K562 treated with DMSO at 1 percent for 4 hours (cell line): ENCODE results near the gene KIAA0408. TPM values are rescaled to one million over a fixed set of nuclear protein-coding genes. Genes with fewer than 3 reads are reported as not detected.

ENCODE experiments used
- total RNA-seq: library from RNA; unstranded; fragments of 300-600 nt; gene quantifications from 2 replicates; pipeline ENCODE4 v1.2.3, GENCODE V29; 2022; ENCODE audit not compliant: insufficient read depth

KIAA0408 gene
- total RNA-seq, result not detected in 2 replicates

DNA sequence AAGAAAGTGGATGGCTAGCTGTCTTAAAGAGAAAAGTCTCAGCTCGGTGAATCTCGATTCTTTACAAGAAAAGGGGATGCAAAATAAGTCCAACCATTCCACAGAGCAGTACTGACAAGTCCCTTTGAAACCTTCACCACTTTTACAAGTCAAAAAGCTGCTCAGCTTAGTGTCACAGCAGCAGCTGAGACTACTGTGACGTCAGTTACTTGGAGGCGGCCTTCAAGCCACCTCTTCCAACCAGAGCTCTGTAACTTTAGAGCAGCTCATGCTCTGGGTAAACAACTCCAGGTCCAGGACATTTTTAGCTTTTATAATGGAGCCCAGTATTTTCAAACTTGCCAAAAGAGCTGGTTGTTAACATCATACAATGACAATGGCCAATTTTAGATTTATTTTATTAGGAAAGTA is at the start of gene KIAA0408:
Gene KIAA0408 (minus strand): TSS at position 159 of the 411 bp plus-strand sequence. CDS start 5,408 bp downstream, outside the sequence.

Other genes starting within 250 kb of the KIAA0408 start
- gene RNF146, start 192.5 kb downstream of the KIAA0408 start, total RNA-seq, result 18.2 and 19.0 TPM in 2 replicates
- gene ECHDC1, start 115.8 kb downstream of the KIAA0408 start, total RNA-seq, result 24.5 and 31.6 TPM in 2 replicates
- gene C6orf58, start 117.8 kb upstream of the KIAA0408 start, total RNA-seq, result not detected in 2 replicates